Stimulated activated CD4-positive, alpha-beta T cell treated with anti-CD3 and anti-CD28 coated beads, Interleukin-1b, Interleukin-23, amount 100 ng/mL, for 1 hour (primary cell): ENCODE measurements around the gene FOXJ1.

Source experiments
- DNase-seq, 2 donors: peaks; one replicate each; pipeline ENCODE4 v3.0.0-alpha.2; 2020; ENCODE audit warnings: low read depth in 2 of 2

FOXJ1 gene

DNA sequence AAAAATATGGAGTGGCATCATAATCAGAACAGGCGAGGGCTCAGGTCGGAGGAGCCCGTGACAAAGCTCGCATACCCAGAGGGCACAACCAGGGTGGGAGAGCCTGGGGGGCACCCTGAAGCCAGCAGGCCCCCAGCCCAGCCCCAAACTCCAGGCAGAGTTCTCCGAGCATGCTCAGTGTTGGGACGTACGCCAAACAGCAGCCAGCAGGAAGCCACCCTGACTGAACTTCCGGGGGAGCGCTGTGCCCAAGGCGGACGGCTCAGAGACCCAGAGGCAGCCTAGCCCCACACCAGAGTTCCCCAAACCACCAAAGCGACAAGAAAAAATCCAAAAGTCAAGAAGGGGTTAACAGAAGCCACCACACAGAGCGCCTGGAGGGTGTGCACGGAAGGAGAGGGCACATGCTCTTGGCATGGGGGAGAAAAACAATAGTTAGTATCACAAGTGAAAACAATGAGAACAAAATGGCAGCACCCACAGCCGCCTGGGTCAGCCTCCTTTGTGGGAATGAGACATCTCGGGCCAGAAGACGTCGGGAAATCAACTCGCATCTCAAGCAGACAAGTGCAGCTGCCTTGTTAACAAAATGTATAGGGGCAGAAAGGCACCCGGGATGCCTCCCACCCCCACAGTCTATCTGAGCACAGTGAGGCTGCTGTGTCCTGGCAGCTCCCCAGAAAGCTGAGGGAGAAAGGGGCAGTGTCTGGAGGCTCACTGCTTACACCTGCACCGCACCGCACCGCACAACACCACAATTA, 49.3 kb downstream of the FOXJ1 start:
- DNase-seq: no peak

DNA sequence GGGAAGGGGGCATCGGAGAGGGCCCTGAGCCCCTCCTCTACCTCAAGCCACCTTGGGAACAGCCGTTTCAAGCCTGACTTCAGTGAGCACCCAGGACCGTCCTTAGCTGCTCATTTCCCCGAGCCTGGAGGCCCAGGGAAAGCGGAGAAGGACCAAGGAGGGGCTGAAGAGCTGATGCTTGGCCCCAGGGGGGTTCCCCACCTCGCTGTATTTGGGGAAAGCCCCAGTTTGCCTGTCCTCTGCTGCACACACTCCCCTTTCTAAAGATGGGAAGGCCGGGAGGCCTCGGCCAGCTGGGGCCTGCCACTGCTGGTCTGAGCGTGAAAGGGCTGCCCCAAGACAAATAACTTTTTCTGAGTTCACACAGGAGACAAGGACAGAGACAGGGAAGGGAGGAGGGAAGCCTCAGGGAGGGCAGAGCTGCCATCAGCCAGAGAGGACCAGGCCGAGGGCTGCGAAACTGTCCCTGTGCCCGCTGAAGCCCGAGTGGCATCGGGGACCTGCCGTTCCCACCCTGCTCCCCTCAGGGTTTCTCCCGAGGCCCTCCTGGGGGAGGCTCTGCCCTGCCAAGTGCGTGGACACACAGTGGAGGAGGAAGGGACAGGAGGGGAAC, 50.4 kb downstream of the FOXJ1 start:
- no peak for DNase-seq

DNA sequence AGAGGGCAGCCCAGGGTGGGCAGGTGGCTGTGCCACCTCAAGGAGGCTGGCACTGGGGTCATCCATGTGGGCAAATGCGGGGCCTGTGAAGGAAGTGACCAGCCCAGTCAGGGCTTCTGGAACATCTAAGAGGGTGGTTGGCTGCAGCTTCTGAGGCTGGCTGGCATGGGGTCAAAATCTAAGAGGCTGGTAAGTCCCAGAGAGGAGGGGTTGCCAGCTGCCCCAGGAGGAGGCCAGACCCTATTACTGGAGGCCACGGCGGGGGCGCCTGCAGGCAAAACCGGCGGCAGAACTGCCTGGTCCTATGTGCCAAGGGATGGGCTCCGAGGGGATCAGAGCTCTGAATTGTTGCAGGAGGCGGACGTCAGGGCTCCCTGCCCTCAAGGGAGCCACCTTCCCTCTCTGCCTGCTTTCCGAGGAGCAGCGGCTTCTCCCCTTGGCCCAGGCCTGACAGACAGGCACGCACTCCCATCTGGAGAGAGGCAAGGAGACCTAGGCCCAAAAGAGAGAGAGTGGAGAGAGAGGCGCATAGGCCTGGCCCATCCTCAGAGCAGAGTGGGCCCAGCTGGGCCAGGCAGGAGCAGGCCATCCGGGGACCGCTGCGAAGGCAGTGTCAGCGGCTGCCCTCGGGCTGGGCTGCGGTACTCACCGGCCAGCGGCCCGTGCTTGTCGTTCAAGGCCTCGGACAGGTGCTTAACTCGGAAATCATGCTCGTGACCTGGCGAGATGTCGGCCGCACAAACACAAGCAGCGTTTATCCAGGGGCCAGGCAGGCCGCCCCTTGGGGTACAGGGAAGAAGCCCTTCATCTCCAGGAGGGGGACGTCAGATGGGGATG, 51.1 kb downstream of the FOXJ1 start:
- no peak for DNase-seq

- DNase-seq: no peak
Measured at GRCh38 chr17:76088868-76089576, 52.0 kb downstream of the FOXJ1 start.

- DNase-seq: no peak
Measured at GRCh38 chr17:76088041-76088867, 52.8 kb downstream of the FOXJ1 start.

DNA sequence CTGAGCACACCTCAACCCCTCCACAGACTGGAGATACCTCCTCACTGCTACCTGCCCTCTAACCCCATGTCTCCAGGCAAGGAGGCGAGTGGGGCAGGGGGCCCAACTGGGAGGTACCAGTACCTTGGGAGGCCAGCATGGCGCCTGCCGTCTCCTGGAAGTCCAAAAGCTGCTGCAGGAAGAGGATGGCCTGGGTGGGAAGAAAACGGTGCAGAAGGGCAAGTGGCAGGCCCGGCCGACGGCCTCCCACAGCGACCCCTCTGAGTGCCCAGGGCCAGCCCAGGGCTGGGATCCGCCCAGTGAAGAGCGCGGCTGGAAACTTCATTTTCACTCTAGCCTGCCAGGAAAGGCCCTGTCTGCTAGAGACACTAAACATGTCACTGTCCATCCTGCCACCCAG, 53.5 kb downstream of the FOXJ1 start:
- DNase-seq: no peak

GRCh38 chr17:76086384-76086783, 54.7 kb downstream of the FOXJ1 start:
- no peak for DNase-seq
